Gastrocnemius medialis (tissue), 4 donors: ENCODE results near the gene GALNTL6. TPM values are rescaled to one million over a fixed set of nuclear protein-coding genes. Genes with fewer than 3 reads are reported as not detected.

Source experiments
- ATAC-seq, 2 donors: fragments of 150-250 bp; one replicate each; pipeline ENCODE4 v1.9.1; 2016
- DNase-seq, 2 donors: peaks; one replicate each; pipeline ENCODE4 v3.0.0-alpha.2; 2019
- H3K27ac ChIP-seq, 4 donors: fragments of 200-600 bp; sonication (generic); 1 replicate in 1 of 4; 2 replicates in 3 of 4; pipeline ENCODE4 v1.5.1; 2016 to 2018; ENCODE audit warnings: mild to moderate bottlenecking in 2 of 4, moderate library complexity in 1 of 4
- H3K27me3 ChIP-seq, 3 donors: fragments of 200-600 bp; sonication (generic) in 2 of 3; 1 replicate in 1 of 3; 2 replicates in 2 of 3; pipeline versions ENCODE4 v1.5.1 to v1.6.0; 2016 to 2019; ENCODE audit warnings: mild to moderate bottlenecking in 1 of 3, moderate library complexity in 1 of 3
- H3K36me3 ChIP-seq, 2 donors: fragments of 200-600 bp; sonication (generic) in 1 of 2; one replicate each; pipeline ENCODE4 v1.5.1; 2017 to 2018
- H3K4me1 ChIP-seq, 2 donors: fragments of 200-600 bp; sonication (generic) in 1 of 2; one replicate each; pipeline ENCODE4 v1.5.1; 2016 to 2017; ENCODE audit warnings: mild to moderate bottlenecking in 2 of 2
- H3K4me3 ChIP-seq, 4 donors: fragments of 200-600 bp; sonication (generic) in 3 of 4; 1 replicate in 1 of 4; 2 replicates in 3 of 4; pipeline ENCODE4 v1.5.1; 2016 to 2019; ENCODE audit warnings: mild to moderate bottlenecking in 2 of 4
- H3K9me3 ChIP-seq, 3 donors: fragments of 200-600 bp; sonication (generic) in 2 of 3; 1 replicate in 1 of 3; 2 replicates in 2 of 3; pipeline ENCODE4 v1.5.1; 2016 to 2019
- CTCF ChIP-seq, 5 experiments: fragments of 450-650 bp in 3 of 5; fragments of 200-600 bp in 2 of 5; sonication (generic) in 2 of 5; IDR thresholded peaks in 4 of 5; conservative IDR thresholded peaks in 1 of 5; 1 replicate in 4 of 5; 2 replicates in 1 of 5; pipeline ENCODE4 v1.5.1; 2016 to 2019; ENCODE audit warnings: antibody characterized with exemption in 5 of 5, mild to moderate bottlenecking in 3 of 5, moderate library complexity in 3 of 5
- POLR2A ChIP-seq, 2 donors: fragments of 450-650 bp; IDR thresholded peaks; one replicate each; pipeline ENCODE4 v1.6.1; 2017; ENCODE audit warnings: antibody characterized with exemption in 2 of 2, mild to moderate bottlenecking in 2 of 2, moderate library complexity in 2 of 2
- in situ Hi-C, 4 donors: fragments of 200-750 bp; cut with MboI; loops; one replicate each; pipeline versions ENCODE4 v1.15.0 to v1.8.0; 2017; ENCODE audit warnings: low sequenced_read_pairs in 4 of 4
- intact Hi-C: fragments of 100-400 bp; cut with DNase I; formaldehyde crosslinking; loops from one replicate; pipeline ENCODE4 v1.15.1; 2023; ENCODE audit warnings: low total_unique reads
- total RNA-seq, 4 donors: library from RNA; depleted of rRNA; stranded (reverse); fragments of >200 nt; gene quantifications; one replicate each; pipeline versions ENCODE4 v1.1.0 to v1.2.3, GENCODE V29; 2016

GALNTL6 gene
- total RNA-seq, 4 donors from 2014 or later: not detected

GRCh38 chr4:171843456-171843855 lies 30.3 kb downstream of the GALNTL6 start:
- intact Hi-C loops: no loop called here
- no peak for TF ChIP-seq CTCF (IDR thresholded peaks at IDR 0.05 in 4 of 5, conservative IDR thresholded peaks at IDR 0.05 in 1 of 5)
- no peak for TF ChIP-seq POLR2A (IDR thresholded peaks at IDR 0.05)
- no peaks in the 10 kb centered on the region for H3K4me1 ChIP-seq
- no peaks in the 10 kb centered on the region for H3K27me3 ChIP-seq
- H3K27ac ChIP-seq: no peak overlapping the region
- no peak for ATAC-seq
- in situ Hi-C loops: no loop called here
- DNase-seq: no peak
- no peaks in the 10 kb centered on the region for H3K9me3 ChIP-seq
- no peak overlapping the region for H3K4me3 ChIP-seq
- H3K36me3 ChIP-seq: no peaks in the 10 kb centered on the region

- intact Hi-C loops: no loop called here
- no peaks in the 10 kb centered on the region for H3K4me1 ChIP-seq
- H3K27ac ChIP-seq: no peak overlapping the region
- ATAC-seq (no peak), DNase-seq (no peak)
- H3K36me3 ChIP-seq: no peaks in the 10 kb centered on the region
- TF ChIP-seq CTCF (IDR thresholded peaks at IDR 0.05 in 4 of 5, conservative IDR thresholded peaks at IDR 0.05 in 1 of 5) (peak in 1 of 5 experiments; percentile 15), POLR2A (IDR thresholded peaks at IDR 0.05) (no peak)
- in situ Hi-C loops: no loop called here
- no peak overlapping the region for H3K4me3 ChIP-seq
- no peaks in the 10 kb centered on the region for H3K27me3 ChIP-seq
- H3K9me3 ChIP-seq: no peaks in the 10 kb centered on the region
Observed at GRCh38 chr4:171846232-171846631, 33.0 kb downstream of the GALNTL6 start.

- no peak overlapping the region for H3K4me3 ChIP-seq
- ATAC-seq (no peak), DNase-seq (no peak)
- no peaks in the 10 kb centered on the region for H3K36me3 ChIP-seq
- no peaks in the 10 kb centered on the region for H3K27me3 ChIP-seq
- in situ Hi-C loops: no loop called here
- intact Hi-C loops: no loop called here
- TF ChIP-seq CTCF (IDR thresholded peaks at IDR 0.05 in 4 of 5, conservative IDR thresholded peaks at IDR 0.05 in 1 of 5) (no peak), POLR2A (IDR thresholded peaks at IDR 0.05) (no peak)
- no peaks in the 10 kb centered on the region for H3K9me3 ChIP-seq
- no peak overlapping the region for H3K27ac ChIP-seq
- H3K4me1 ChIP-seq: peaks cover 0 to 5% of the 10 kb centered on the region in 2 donors
Observed at GRCh38 chr4:171846893-171847292, 33.7 kb downstream of the GALNTL6 start.

- H3K4me1 ChIP-seq: peaks cover 0 to 6% of the 10 kb centered on the region in 2 donors
Observed at GRCh38 chr4:171847751-171848150, 34.5 kb downstream of the GALNTL6 start.

More at GRCh38 chr4:171847751-171848150, 34.5 kb downstream of the GALNTL6 start:
- ATAC-seq (no peak), DNase-seq (no peak)
- H3K27ac ChIP-seq: no peak overlapping the region
- intact Hi-C loops (no loop called here), in situ Hi-C loops (no loop called here)
- no peaks in the 10 kb centered on the region for H3K9me3 ChIP-seq
- TF ChIP-seq CTCF (IDR thresholded peaks at IDR 0.05 in 4 of 5, conservative IDR thresholded peaks at IDR 0.05 in 1 of 5) (no peak), POLR2A (IDR thresholded peaks at IDR 0.05) (no peak)
- no peak overlapping the region for H3K4me3 ChIP-seq
- H3K36me3 ChIP-seq: no peaks in the 10 kb centered on the region
- no peaks in the 10 kb centered on the region for H3K27me3 ChIP-seq
